Measurements from ENCODE around the gene C10orf95. TPM values are rescaled to one million over a fixed set of nuclear protein-coding genes. Genes with fewer than 3 reads are reported as not detected.

The C10orf95 gene
- total and polyA plus RNA-seq, 2 of the 13 experiments (the other 11 are each of a cell fraction or from before 2014, with no cell fraction given), result 0.05 to 0.07 TPM

GRCh38 chr10:102457591-102458150, 6.3 kb upstream of the C10orf95 start (continued):
- TF ChIP-seq E2F5 (CRISPR knock-in tag; conservative IDR thresholded peaks at IDR 0.05) (no peak), ZBTB39 (CRISPR knock-in tag; IDR thresholded peaks at IDR 0.05) (no peak), TFAP4 (IDR thresholded peaks at IDR 0.05; ENCODE audit: borderline replicate concordance, low read depth) (no peak), RFXAP (CRISPR knock-in tag; IDR thresholded peaks at IDR 0.05; ENCODE audit: borderline replicate concordance) (no peak), SIN3A (IDR thresholded peaks at IDR 0.05; ENCODE audit: borderline replicate concordance, low read depth, low read length) (no peak), ZNF136 (CRISPR knock-in tag; IDR thresholded peaks at IDR 0.05; ENCODE audit: low read depth) (no peak), ZSCAN5A (CRISPR knock-in tag; IDR thresholded peaks at IDR 0.05; ENCODE audit: borderline replicate concordance) (no peak), CEBPB (IDR thresholded peaks at IDR 0.05; ENCODE audit: borderline replicate concordance, low read depth, low read length) (no peak), ELK4 (CRISPR knock-in tag; IDR thresholded peaks at IDR 0.05; ENCODE audit: borderline replicate concordance) (no peak), JARID2 (CRISPR knock-in tag; IDR thresholded peaks at IDR 0.05; ENCODE audit: insufficient replicate concordance) (no peak), PATZ1 (CRISPR knock-in tag; IDR thresholded peaks at IDR 0.05) (no peak), ASH2L (IDR thresholded peaks at IDR 0.05; ENCODE audit: insufficient read length, low read depth, low read length) (no peak)
